ENCODE data around the gene TPRX2. TPM values are rescaled to one million over a fixed set of nuclear protein-coding genes. Genes with fewer than 3 reads are reported as not detected.

Gene TPRX2
- total RNA-seq, 1 experiment from 2014 or later: not detected

Other genes starting within 250 kb of the TPRX2 start
- gene EHD2, start 145.8 kb upstream of the TPRX2 start, total RNA-seq (2014; rRNA removed; shearing (Covaris generic)): 0.87 and 1.0 TPM in 2 replicates
- 114 and 132 TPM in 2 replicates for gene NOP53, start 113.7 kb upstream of the TPRX2 start, total RNA-seq (2014; rRNA removed; shearing (Covaris generic))
- gene SELENOW, start 80.5 kb upstream of the TPRX2 start, total RNA-seq (2014; rRNA removed; shearing (Covaris generic)): 58.4 and 58.8 TPM in 2 replicates
- not detected in 2 replicates for gene TPRX1, start 54.7 kb upstream of the TPRX2 start, total RNA-seq (2014; rRNA removed; shearing (Covaris generic))
- not detected in 2 replicates for gene CRX, start 37.3 kb upstream of the TPRX2 start, total RNA-seq (2014; rRNA removed; shearing (Covaris generic))
- not detected in 2 replicates for gene SULT2A1, start 27.1 kb downstream of the TPRX2 start, total RNA-seq (2014; rRNA removed; shearing (Covaris generic))
- not detected in 2 replicates for gene BSPH1, start 132.9 kb downstream of the TPRX2 start, total RNA-seq (2014; rRNA removed; shearing (Covaris generic))
- gene ELSPBP1, start 135.4 kb downstream of the TPRX2 start, total RNA-seq (2014; rRNA removed; shearing (Covaris generic)): not detected in 2 replicates
- gene CABP5, start 184.8 kb downstream of the TPRX2 start, total RNA-seq (2014; rRNA removed; shearing (Covaris generic)): not detected in 2 replicates

Measured in NCI-H460 (cell line).